CD4-positive, alpha-beta T cell (primary cell): Measurements from ENCODE around the gene RNF223. TPM values are rescaled to one million over a fixed set of nuclear protein-coding genes. Genes with fewer than 3 reads are reported as not detected.
"Not testable (repeated sequence)": the region's sequence is repeated elsewhere in the genome, so short reads cannot be mapped to it uniquely, and the experiment has no call there.

Source experiments
- ATAC-seq: fragments of 200-7000 bp; cut with Tn5 transposase; one replicate; pipeline ENCODE4 v1.10.0; 2022; ENCODE audit warnings: mild to moderate bottlenecking; ENCODE audit not compliant: poor library complexity
- CTCF ChIA-PET: fragments of 350-600 bp; sonication (Branson Sonifier 250); formaldehyde crosslinking; loops from one replicate; lab custom pipeline; 2021; ENCODE audit warnings: antibody characterized with exemption, inconsistent platforms; lab: Charles Lee
- POLR2A ChIA-PET: fragments of 350-600 bp; sonication (Branson Sonifier 250); formaldehyde crosslinking; loops from one replicate; lab custom pipeline; 2021; ENCODE audit warnings: antibody characterized with exemption, inconsistent platforms; lab: Charles Lee
- DNase-seq, 14 experiments: peaks; one replicate each; pipeline ENCODE4 v3.0.0-alpha.2; 2013 to 2020; ENCODE audit warnings: mixed read lengths in 2 of 14
- H3K27ac ChIP-seq, 2 donors: one replicate each; pipeline versions ENCODE4 v1.5.1 to v1.7.0; 2013; ENCODE audit warnings: low read length in 2 of 2, low read depth in 1 of 2, mild to moderate bottlenecking in 1 of 2
- H3K27me3 ChIP-seq, 2 experiments: 1 replicate in 1 of 2; 2 replicates in 1 of 2; pipeline versions ENCODE4 v1.6.1 to v1.7.0; 2013; ENCODE audit warnings: low read length in 2 of 2, control low read depth in 1 of 2, mild to moderate bottlenecking in 1 of 2, moderate library complexity in 1 of 2; ENCODE audit not compliant: insufficient read depth in 2 of 2, control insufficient read depth in 1 of 2
- H3K36me3 ChIP-seq: one replicate; pipeline ENCODE4 v1.6.1; 2013; ENCODE audit warnings: low read length, control low read depth; ENCODE audit not compliant: insufficient read depth
- H3K4me1 ChIP-seq: one replicate; pipeline ENCODE4 v1.6.1; 2013; ENCODE audit warnings: low read length, control low read depth; ENCODE audit not compliant: insufficient read depth
- H3K4me3 ChIP-seq: one replicate; pipeline ENCODE4 v1.5.1; 2013; ENCODE audit warnings: mild to moderate bottlenecking, low read length, moderate library complexity
- H3K9me3 ChIP-seq, 2 experiments: 1 replicate in 1 of 2; 2 replicates in 1 of 2; pipeline versions ENCODE4 v1.6.1 to v1.7.0; 2013; ENCODE audit warnings: low read length in 2 of 2, mild to moderate bottlenecking in 2 of 2, control low read depth in 1 of 2, moderate library complexity in 1 of 2; ENCODE audit not compliant: control insufficient read depth in 1 of 2, insufficient read depth in 1 of 2
- H3K27ac Mint-ChIP-seq: one replicate; pipeline ENCODE4 v1.8.0; 2020; ENCODE audit warnings: mixed read lengths
- H3K27me3 Mint-ChIP-seq: one replicate; pipeline ENCODE4 v1.8.0; 2021; ENCODE audit warnings: mixed read lengths
- H3K36me3 Mint-ChIP-seq: one replicate; pipeline ENCODE4 v1.8.0; 2021; ENCODE audit warnings: low read depth, mixed read lengths
- H3K4me1 Mint-ChIP-seq: one replicate; pipeline ENCODE4 v1.8.0; 2021; ENCODE audit warnings: low read depth, mixed read lengths
- H3K4me3 Mint-ChIP-seq: one replicate; pipeline ENCODE4 v1.8.0; 2020; ENCODE audit warnings: mild to moderate bottlenecking, mixed read lengths
- H3K9me3 Mint-ChIP-seq: one replicate; pipeline ENCODE4 v1.8.0; 2020; ENCODE audit warnings: mixed read lengths
- CTCF ChIP-seq: fragments of 200-600 bp; IDR thresholded peaks from one replicate; pipeline ENCODE4 v1.8.0; 2022; ENCODE audit warnings: antibody characterized with exemption, mild to moderate bottlenecking
- intact Hi-C, 2 experiments: fragments of 100-400 bp; cut with DNase I in 1 of 2; cut with micrococcal nuclease in 1 of 2; formaldehyde crosslinking; loops; one replicate each; pipeline versions ENCODE4 v1.15.1 to v1.9.0; 2023 to 2025; cut with DNase I, micrococcal nuclease
- total RNA-seq, 174 experiments: library from RNA in 2 of 174; stranded (reverse) in 2 of 174; gene quantifications; one replicate each; pipeline ENCODE4 v1.2.3 and lab custom pipeline; 2021 to 2026

The RNF223 gene
- total RNA-seq, 2 experiments from 2014 or later = not detected

- POLR2A ChIA-PET = no interaction called here
- intact Hi-C loops = loop anchor here in 1 of 2 experiments (10.0 kb wide), 1 partner anchor 162 kb away; no protein-coding TSS in a partner anchor
- H3K9me3 Mint-ChIP-seq = no peaks in the 10 kb centered on the region
Observed at GRCh38 chr1:1066403-1067283, 7.5 kb downstream of the RNF223 start.

GRCh38 chr1:1065940-1066304 is 8.2 kb downstream of the RNF223 start:
- Mint-ChIP-seq H3K4me3 (peak overlapping the region; percentile 27), H3K27me3 (peaks cover 15% of the 10 kb centered on the region)
- POLR2A ChIA-PET, H3K27ac Mint-ChIP-seq, H3K36me3 ChIP-seq, H3K36me3 Mint-ChIP-seq, H3K9me3 Mint-ChIP-seq, ATAC-seq, H3K4me3 ChIP-seq, H3K4me1 Mint-ChIP-seq, CTCF ChIA-PET, H3K27ac ChIP-seq, DNase-seq: not testable (repeated sequence)
- intact Hi-C loops = loop anchor here in 1 of 2 experiments (10.0 kb wide), 1 partner anchor 161 kb away; no protein-coding TSS in a partner anchor
- Histone ChIP-seq H3K27me3 (peaks cover 24 to 26% of the 10 kb centered on the region in 2 experiments), H3K9me3 (peaks cover 0 to 30% of the 10 kb centered on the region in 2 experiments), H3K4me1 (peaks cover 41% of the 10 kb centered on the region)

More at GRCh38 chr1:1066403-1067283, 7.5 kb downstream of the RNF223 start:
- no peak for ATAC-seq
- no peak for TF ChIP-seq CTCF
- Histone ChIP-seq H3K36me3 (no peaks in the 10 kb centered on the region), H3K27ac (no peak overlapping the region), H3K9me3 (peaks cover 0 to 23% of the 10 kb centered on the region in 2 experiments), H3K4me1 (peaks cover 41% of the 10 kb centered on the region), H3K27me3 (peaks cover 16 to 22% of the 10 kb centered on the region in 2 experiments), H3K4me3 (no peak overlapping the region)
- Mint-ChIP-seq H3K36me3 (no peaks in the 10 kb centered on the region), H3K27me3 (peaks cover 12% of the 10 kb centered on the region), H3K4me1 (no peaks in the 10 kb centered on the region), H3K27ac (no peak overlapping the region), H3K4me3 (peak overlapping the region; percentile 56)
- DNase-seq = peak in 3 of 14 experiments; percentile 12 to 42 (median 24)
- CTCF ChIA-PET = no interaction called here

DNA sequence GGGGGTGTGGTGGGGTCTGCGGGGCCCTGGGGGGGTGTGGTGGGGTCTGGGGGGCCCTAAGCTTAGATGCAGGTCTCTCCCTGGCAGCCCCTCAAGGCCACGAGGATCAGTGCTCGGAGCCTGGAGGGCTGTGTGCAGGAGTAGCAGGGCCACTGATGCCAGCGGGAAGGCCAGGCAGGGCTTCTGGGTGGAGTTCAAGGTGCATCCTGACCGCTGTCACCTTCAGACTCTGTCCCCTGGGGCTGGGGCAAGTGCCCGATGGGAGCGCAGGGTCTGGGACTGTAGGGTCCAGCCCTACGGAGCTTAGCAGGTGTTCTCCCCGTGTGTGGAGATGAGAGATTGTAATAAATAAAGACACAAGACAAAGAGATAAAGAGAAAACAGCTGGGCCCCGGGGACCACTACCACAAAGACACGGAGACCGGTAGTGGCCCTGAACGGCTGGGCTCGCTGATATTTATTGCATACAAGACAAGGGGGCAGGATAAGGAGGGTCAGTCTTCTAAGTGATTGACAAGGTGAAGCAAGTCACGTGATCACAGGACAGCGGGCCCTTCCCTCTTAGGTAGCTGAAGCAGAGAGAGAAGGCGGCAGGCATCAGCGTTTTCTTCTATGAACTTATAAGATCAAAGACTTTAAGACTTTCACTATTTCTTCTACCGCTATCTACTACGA is 8.7 kb downstream of the RNF223 start:
- Histone ChIP-seq H3K9me3 (peaks cover 0 to 35% of the 10 kb centered on the region in 2 experiments), H3K4me3 (no peak overlapping the region), H3K27me3 (peaks cover 28 to 31% of the 10 kb centered on the region in 2 experiments), H3K36me3 (no peaks in the 10 kb centered on the region), H3K27ac (no peak overlapping the region), H3K4me1 (peaks cover 42% of the 10 kb centered on the region)
- TF ChIP-seq CTCF = no peak
- Mint-ChIP-seq H3K27me3 (peaks cover 19% of the 10 kb centered on the region), H3K36me3 (no peaks in the 10 kb centered on the region), H3K4me1 (no peaks in the 10 kb centered on the region), H3K27ac (no peak overlapping the region), H3K4me3 (peak overlapping the region; percentile 27), H3K9me3 (no peaks in the 10 kb centered on the region)
- intact Hi-C loops = loop anchor here in 1 of 2 experiments (10.0 kb wide), 1 partner anchor 161 kb away; no protein-coding TSS in a partner anchor
- DNase-seq (peak in 1 of 14 experiments; percentile 28), ATAC-seq (no peak)
- CTCF ChIA-PET = no interaction called here
- POLR2A ChIA-PET = no interaction called here
